ENCODE data around the gene DPP4. TPM values are rescaled to one million over a fixed set of nuclear protein-coding genes. Genes with fewer than 3 reads are reported as not detected.

Gene DPP4
- polyA plus RNA-seq, 3 donors: 0.46 TPM; not detected in 2

DNA sequence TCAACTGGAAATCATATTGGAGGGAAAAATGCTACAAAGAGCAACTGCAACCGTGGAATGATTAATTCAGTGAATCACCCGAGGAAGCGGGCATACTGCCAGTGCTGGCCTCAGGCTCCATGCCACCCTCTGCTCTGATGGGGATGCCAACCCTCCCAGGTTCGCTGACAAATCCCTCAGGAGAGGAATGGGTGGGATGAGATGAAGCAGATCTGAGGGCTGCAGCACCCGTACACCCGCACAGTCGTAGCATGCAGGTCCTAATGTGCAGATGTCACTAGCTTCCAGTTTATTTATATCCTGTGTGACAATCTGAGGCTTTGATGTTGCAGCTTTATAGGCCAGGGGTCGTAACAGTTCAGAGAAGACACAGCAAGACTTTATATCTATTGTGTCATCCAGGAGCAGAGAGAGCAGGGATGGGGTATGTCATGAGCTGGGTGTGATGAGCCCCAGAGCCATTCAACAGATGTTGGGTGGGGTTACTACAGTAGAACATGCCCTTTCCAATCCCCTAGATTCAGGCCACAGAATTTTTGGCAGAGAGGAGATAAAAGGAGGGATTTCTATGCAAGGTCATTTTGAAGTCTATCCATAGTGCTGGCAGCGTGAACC is 44.6 kb downstream of the DPP4 start:
- Mint-ChIP-seq H3K4me3 (no peak overlapping the region), H3K27me3 (ENCODE audit: low read depth in 3 of 3) (peaks cover 0 to 3% (median 0%) of the 10 kb centered on the region in 3 donors), H3K27ac (no peak overlapping the region), H3K4me1 (no peaks in the 10 kb centered on the region), H3K36me3 (no peaks in the 10 kb centered on the region), H3K9me3 (peaks cover 0 to 4% (median 0%) of the 10 kb centered on the region in 7 donors)
- intact Hi-C loops (cut with micrococcal nuclease): no loop called here
- DNase-seq: no peak
- Histone ChIP-seq H3K36me3 (replicated peaks in 1 of 2; ENCODE audit: control insufficient read depth in 1 of 2, insufficient read depth in 2 of 2, low read length in 2 of 2) (no peaks in the 10 kb centered on the region), H3K4me2 (replicated peaks; ENCODE audit: extremely low read depth, low read length, poor library complexity, severe bottlenecking) (no peak overlapping the region), H2AFZ (ENCODE audit: insufficient read depth, low read depth, low read length, poor library complexity, severe bottlenecking) (no peak overlapping the region), H3K79me2 (ENCODE audit: insufficient read depth, low read length) (no peaks in the 10 kb centered on the region), H3K4me1 (ENCODE audit: control insufficient read depth in 1 of 2, insufficient read depth in 2 of 2, low read length in 2 of 2) (no peaks in the 10 kb centered on the region), H4K20me1 (ENCODE audit: insufficient read depth, low read length) (no peaks in the 10 kb centered on the region), H3K27ac (ENCODE audit: low read depth in 1 of 2, low read length in 2 of 2) (no peak overlapping the region), H3K27me3 (ENCODE audit: control insufficient read depth in 2 of 2, insufficient read depth in 2 of 2, low read length in 2 of 2) (no peaks in the 10 kb centered on the region), H3K9me3 (replicated peaks in 1 of 2; ENCODE audit: control insufficient read depth in 1 of 2, insufficient read depth in 1 of 2, low read length in 2 of 2) (no peaks in the 10 kb centered on the region), H3K9ac (ENCODE audit: insufficient read depth, low read length, poor library complexity, severe bottlenecking) (no peak overlapping the region), H3K4me3 (replicated peaks in 1 of 3; ENCODE audit: low read depth in 2 of 3, low read length in 3 of 3) (no peak overlapping the region)
- 97% methylated on average over 6 of the region's 9 CpGs for WGBS (ENCODE audit: insufficient coverage)
- TF ChIP-seq, protein P1, sequence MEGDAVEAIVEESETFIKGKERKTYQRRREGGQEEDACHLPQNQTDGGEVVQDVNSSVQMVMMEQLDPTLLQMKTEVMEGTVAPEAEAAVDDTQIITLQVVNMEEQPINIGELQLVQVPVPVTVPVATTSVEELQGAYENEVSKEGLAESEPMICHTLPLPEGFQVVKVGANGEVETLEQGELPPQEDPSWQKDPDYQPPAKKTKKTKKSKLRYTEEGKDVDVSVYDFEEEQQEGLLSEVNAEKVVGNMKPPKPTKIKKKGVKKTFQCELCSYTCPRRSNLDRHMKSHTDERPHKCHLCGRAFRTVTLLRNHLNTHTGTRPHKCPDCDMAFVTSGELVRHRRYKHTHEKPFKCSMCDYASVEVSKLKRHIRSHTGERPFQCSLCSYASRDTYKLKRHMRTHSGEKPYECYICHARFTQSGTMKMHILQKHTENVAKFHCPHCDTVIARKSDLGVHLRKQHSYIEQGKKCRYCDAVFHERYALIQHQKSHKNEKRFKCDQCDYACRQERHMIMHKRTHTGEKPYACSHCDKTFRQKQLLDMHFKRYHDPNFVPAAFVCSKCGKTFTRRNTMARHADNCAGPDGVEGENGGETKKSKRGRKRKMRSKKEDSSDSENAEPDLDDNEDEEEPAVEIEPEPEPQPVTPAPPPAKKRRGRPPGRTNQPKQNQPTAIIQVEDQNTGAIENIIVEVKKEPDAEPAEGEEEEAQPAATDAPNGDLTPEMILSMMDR (IDR thresholded peaks at IDR 0.05): no peak

DNA sequence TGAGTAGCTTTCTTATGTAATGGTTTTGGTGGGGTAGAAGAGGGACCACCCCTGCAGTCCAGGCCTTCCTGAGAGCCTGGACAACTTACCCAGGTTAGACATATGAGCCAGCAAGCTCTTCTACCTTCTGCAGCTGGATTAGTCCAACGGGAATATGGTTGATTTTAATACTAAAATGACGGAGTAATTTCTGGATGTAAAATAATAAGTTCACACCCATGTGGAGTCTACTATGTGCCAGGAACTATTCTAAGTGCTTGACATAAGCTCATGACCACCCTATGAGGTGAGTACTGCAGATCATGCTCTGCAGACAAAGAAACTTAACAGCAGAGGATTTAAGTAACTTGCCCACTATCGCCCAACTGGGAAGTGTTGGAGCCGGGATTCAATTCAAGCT is 45.5 kb downstream of the DPP4 start:
- H3K4me3 Mint-ChIP-seq: no peak overlapping the region
- H3K36me3 Mint-ChIP-seq: no peaks in the 10 kb centered on the region
- Histone ChIP-seq H3K4me3 (replicated peaks in 1 of 3; ENCODE audit: low read depth in 2 of 3, low read length in 3 of 3) (no peak overlapping the region), H3K4me1 (ENCODE audit: control insufficient read depth in 1 of 2, insufficient read depth in 2 of 2, low read length in 2 of 2) (no peaks in the 10 kb centered on the region), H3K9ac (ENCODE audit: insufficient read depth, low read length, poor library complexity, severe bottlenecking) (no peak overlapping the region), H3K4me2 (replicated peaks; ENCODE audit: extremely low read depth, low read length, poor library complexity, severe bottlenecking) (no peak overlapping the region), H3K27me3 (ENCODE audit: control insufficient read depth in 2 of 2, insufficient read depth in 2 of 2, low read length in 2 of 2) (no peaks in the 10 kb centered on the region), H3K9me3 (replicated peaks in 1 of 2; ENCODE audit: control insufficient read depth in 1 of 2, insufficient read depth in 1 of 2, low read length in 2 of 2) (no peaks in the 10 kb centered on the region), H4K20me1 (ENCODE audit: insufficient read depth, low read length) (no peaks in the 10 kb centered on the region), H3K79me2 (ENCODE audit: insufficient read depth, low read length) (no peaks in the 10 kb centered on the region), H3K36me3 (replicated peaks in 1 of 2; ENCODE audit: control insufficient read depth in 1 of 2, insufficient read depth in 2 of 2, low read length in 2 of 2) (no peaks in the 10 kb centered on the region), H2AFZ (ENCODE audit: insufficient read depth, low read depth, low read length, poor library complexity, severe bottlenecking) (no peak overlapping the region), H3K27ac (ENCODE audit: low read depth in 1 of 2, low read length in 2 of 2) (no peak overlapping the region)
- 100% methylated on average over 2 of the region's 4 CpGs for WGBS (ENCODE audit: insufficient coverage)
- TF ChIP-seq, protein P1 (IDR thresholded peaks at IDR 0.05): no peak
- H3K27me3 Mint-ChIP-seq (ENCODE audit: low read depth in 3 of 3): peaks cover 0 to 3% (median 0%) of the 10 kb centered on the region in 3 donors
- no peaks in the 10 kb centered on the region for H3K4me1 Mint-ChIP-seq
- H3K27ac Mint-ChIP-seq: no peak overlapping the region
- H3K9me3 Mint-ChIP-seq: peaks cover 0 to 4% (median 0%) of the 10 kb centered on the region in 7 donors
- intact Hi-C loops (cut with micrococcal nuclease): no loop called here
- no peak for DNase-seq

Measured in CD14-positive monocyte (primary cell).